H1 (cell line): ENCODE measurements around the gene GRID2. TPM values are rescaled to one million over a fixed set of nuclear protein-coding genes. Genes with fewer than 3 reads are reported as not detected.

Experiments
- CBX5 ChIP-seq: fragments of 300-800, 300-1000 bp; sonication (generic); IDR thresholded peaks from 2 replicates; pipeline ENCODE4 v1.7.1; 2016; ENCODE audit warnings: antibody characterized with exemption, low read length, low read depth
- RNF2 ChIP-seq: fragments of 200-900, 300-1000 bp; sonication (generic); IDR thresholded peaks from 2 replicates; pipeline ENCODE4 v1.7.1; 2016; ENCODE audit warnings: borderline replicate concordance, low read depth, mild to moderate bottlenecking, antibody characterized with exemption, low read length; ENCODE audit not compliant: poor library complexity, severe bottlenecking; ENCODE audit errors: missing control alignments
- SIRT6 ChIP-seq: IDR thresholded peaks from one replicate; pipeline ENCODE4 v1.7.1; 2012; ENCODE audit warnings: low read length, inconsistent platforms
- polyA plus RNA-seq, 7 experiments: library from polyadenylated mRNA; depleted of rRNA in 3 of 7; stranded (reverse) in 5 of 7; unstranded in 2 of 7; fragments of >200 nt in 5 of 7; fragments of 200-250 nt in 2 of 7; gene quantifications; 1 replicate in 5 of 7; 2 replicates in 1 of 7; 4 replicates in 1 of 7; pipeline versions ENCODE4 v1.2.1 to v1.2.3, GENCODE V29; 2011 to 2013; ENCODE audit warnings: missing spikeins in 2 of 7, mixed read lengths in 2 of 7
- total RNA-seq: library from RNA; stranded (reverse); fragmentation: NEBNext Ultra II Directional; extraction: Animal tissue kit (Norgen Biotek cat#: 25700); gene quantifications from 2 replicates; pipeline ENCODE4 v1.2.1, GENCODE V29; 2021
- TF ChIP-seq, protein P1 (sequence below): IDR thresholded peaks from 2 replicates; pipeline ENCODE4 v1.6.1; 2011; ENCODE audit warnings: low read depth, mild to moderate bottlenecking, low read length; ENCODE audit not compliant: insufficient read depth

GRID2 gene
- total and polyA plus RNA-seq, 2 of the 8 experiments (the other 6 are each of a cell fraction or from before 2014, with no cell fraction given) = 31.1 to 81.9 TPM

DNA sequence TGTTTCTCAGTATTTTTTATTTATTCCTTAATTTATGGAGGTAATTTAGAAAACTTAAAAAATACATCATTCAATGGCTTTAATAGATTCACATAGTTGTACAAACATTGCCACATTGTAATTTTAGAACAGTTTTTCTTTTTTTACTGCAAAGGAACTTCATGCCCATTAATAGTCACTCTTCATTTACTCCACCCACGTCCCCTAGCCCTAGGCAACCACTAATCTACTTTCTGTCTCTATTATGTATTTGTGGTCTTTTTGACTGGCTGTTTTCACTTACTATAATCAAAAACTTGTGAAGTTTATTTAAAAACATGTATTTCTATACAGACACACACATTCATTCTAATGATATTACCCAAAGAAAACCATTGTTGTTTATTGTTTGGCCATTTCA lies 664.8 kb downstream of the GRID2 start (continued):
- TF ChIP-seq RNF2 (no peak), CBX5 (no peak), SIRT6 (no peak)
- TF ChIP-seq, protein P1, sequence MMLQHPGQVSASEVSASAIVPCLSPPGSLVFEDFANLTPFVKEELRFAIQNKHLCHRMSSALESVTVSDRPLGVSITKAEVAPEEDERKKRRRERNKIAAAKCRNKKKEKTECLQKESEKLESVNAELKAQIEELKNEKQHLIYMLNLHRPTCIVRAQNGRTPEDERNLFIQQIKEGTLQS = no peak
